Vagina (tissue), 2 donors: ENCODE measurements around the gene KATNB1. TPM values are rescaled to one million over a fixed set of nuclear protein-coding genes. Genes with fewer than 3 reads are reported as not detected.
"Not testable (repeated sequence)": the region's sequence is repeated elsewhere in the genome, so short reads cannot be mapped to it uniquely, and the experiment has no call there.

Experiments used
- DNase-seq, 2 donors: peaks; one replicate each; pipeline ENCODE4 v3.0.0-alpha.2; 2017; ENCODE audit errors: extremely low spot score in 2 of 2
- H3K27ac ChIP-seq: fragments of 200-600 bp; sonication (generic); one replicate; pipeline ENCODE4 v1.5.1; 2019
- H3K27me3 ChIP-seq: fragments of 200-600 bp; sonication (generic); one replicate; pipeline ENCODE4 v1.5.1; 2019
- H3K36me3 ChIP-seq, 2 donors: fragments of 200-600 bp; sonication (generic); one replicate each; pipeline ENCODE4 v1.5.1; 2017 to 2019
- H3K4me1 ChIP-seq: fragments of 200-600 bp; sonication (generic); one replicate; pipeline ENCODE4 v1.5.1; 2019
- H3K4me3 ChIP-seq, 2 donors: fragments of 200-600 bp; sonication (generic); 1 replicate in 1 of 2; 2 replicates in 1 of 2; pipeline ENCODE4 v1.5.1; 2016 to 2019
- H3K9me3 ChIP-seq: fragments of 200-600 bp; sonication (generic); one replicate; pipeline ENCODE4 v1.5.1; 2019
- CTCF ChIP-seq, 3 experiments: fragments of 450-650 bp in 2 of 3; fragments of 200-600 bp in 1 of 3; sonication (generic) in 1 of 3; IDR thresholded peaks; one replicate each; pipeline ENCODE4 v1.5.1; 2017 to 2019; ENCODE audit warnings: antibody characterized with exemption in 3 of 3, mild to moderate bottlenecking in 2 of 3, moderate library complexity in 2 of 3
- POLR2A ChIP-seq, 2 donors: fragments of 450-650 bp; IDR thresholded peaks; one replicate each; pipeline ENCODE4 v1.6.1; 2017; ENCODE audit warnings: antibody characterized with exemption in 2 of 2, mild to moderate bottlenecking in 2 of 2, moderate library complexity in 2 of 2
- POLR2AphosphoS5 ChIP-seq, 2 donors: sonication (generic); formaldehyde crosslinking; IDR thresholded peaks; one replicate each; pipeline ENCODE4 v1.9.0; 2017; ENCODE audit warnings: antibody characterized with exemption in 2 of 2, mild to moderate bottlenecking in 2 of 2, low read depth in 1 of 2; ENCODE audit not compliant: insufficient read depth in 1 of 2
- intact Hi-C: fragments of 100-400 bp; cut with DNase I; formaldehyde crosslinking; loops from one replicate; pipeline ENCODE4 v1.15.1; 2023
- total RNA-seq: library from RNA; depleted of rRNA; stranded (reverse); fragments of >200 nt; gene quantifications from one replicate; pipeline ENCODE4 v1.2.3, GENCODE V29; 2016

The KATNB1 gene
- total RNA-seq, 1 donor from 2014 or later = 23.6 TPM

GRCh38 chr16:57742543-57742942, 7.0 kb downstream of the KATNB1 start:
- no peak for DNase-seq
- no peak overlapping the region for H3K4me3 ChIP-seq
- H3K27ac ChIP-seq = no peak overlapping the region
- intact Hi-C loops = no loop called here
- H3K9me3 ChIP-seq = no peaks in the 10 kb centered on the region
- peaks cover 24% of the 10 kb centered on the region for H3K4me1 ChIP-seq
- TF ChIP-seq POLR2A (IDR thresholded peaks at IDR 0.05) = no peak
- TF ChIP-seq CTCF (IDR thresholded peaks at IDR 0.05) = no peak
- no peak for TF ChIP-seq POLR2AphosphoS5 (IDR thresholded peaks at IDR 0.05; ENCODE audit: insufficient read depth in 1 of 2, low read depth in 1 of 2)
- no peaks in the 10 kb centered on the region for H3K27me3 ChIP-seq
- H3K36me3 ChIP-seq = peaks cover 0 to 11% of the 10 kb centered on the region in 2 donors

DNA sequence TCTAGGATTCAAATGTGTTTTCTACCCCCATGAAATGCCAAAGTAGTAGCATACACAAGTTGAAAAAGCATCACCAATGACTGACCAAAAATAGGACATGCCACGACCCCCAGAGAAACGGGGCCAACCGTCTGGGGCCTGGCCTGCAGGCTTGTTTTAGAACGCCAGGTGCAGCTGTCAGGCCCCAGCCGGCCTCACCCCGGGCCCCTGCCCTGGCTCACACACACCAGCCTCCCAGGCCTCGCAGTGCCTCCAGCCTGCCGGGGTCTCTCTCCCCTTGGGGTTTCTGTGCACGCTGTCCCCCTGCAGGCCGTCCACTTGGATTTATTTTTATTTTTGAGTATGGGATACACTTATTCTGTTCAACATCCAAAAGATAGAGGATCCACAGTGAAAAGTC, 7.9 kb downstream of the KATNB1 start:
- H3K36me3 ChIP-seq = peaks cover 0 to 11% of the 10 kb centered on the region in 2 donors
- TF ChIP-seq CTCF (IDR thresholded peaks at IDR 0.05) (no peak), POLR2AphosphoS5 (IDR thresholded peaks at IDR 0.05; ENCODE audit: insufficient read depth in 1 of 2, low read depth in 1 of 2) (no peak), POLR2A (IDR thresholded peaks at IDR 0.05) (no peak)
- peaks cover 22% of the 10 kb centered on the region for H3K4me1 ChIP-seq
- H3K27me3 ChIP-seq = no peaks in the 10 kb centered on the region
- no peak overlapping the region for H3K4me3 ChIP-seq
- no peak overlapping the region for H3K27ac ChIP-seq
- intact Hi-C loops = no loop called here
- DNase-seq = no peak
- no peaks in the 10 kb centered on the region for H3K9me3 ChIP-seq

- Histone ChIP-seq H3K4me1 (peaks cover 19% of the 10 kb centered on the region), H3K27me3 (no peaks in the 10 kb centered on the region), H3K36me3 (peaks cover 0 to 8% of the 10 kb centered on the region in 2 donors), H3K27ac (no peak overlapping the region), H3K9me3 (no peaks in the 10 kb centered on the region), H3K4me3 (no peak overlapping the region)
- TF ChIP-seq POLR2AphosphoS5 (IDR thresholded peaks at IDR 0.05; ENCODE audit: insufficient read depth in 1 of 2, low read depth in 1 of 2) (no peak), POLR2A (IDR thresholded peaks at IDR 0.05) (no peak), CTCF (IDR thresholded peaks at IDR 0.05) (no peak)
- intact Hi-C loops = no loop called here
- DNase-seq = no peak
Observed at GRCh38 chr16:57743886-57744641, 8.5 kb downstream of the KATNB1 start.

GRCh38 chr16:57744642-57744903, 9.0 kb downstream of the KATNB1 start:
- H3K36me3 ChIP-seq = peaks cover 0 to 7% of the 10 kb centered on the region in 2 donors
- TF ChIP-seq POLR2A (IDR thresholded peaks at IDR 0.05) = no peak
- TF ChIP-seq CTCF (IDR thresholded peaks at IDR 0.05) = no peak
- no peak for TF ChIP-seq POLR2AphosphoS5 (IDR thresholded peaks at IDR 0.05; ENCODE audit: insufficient read depth in 1 of 2, low read depth in 1 of 2)
- no peak overlapping the region for H3K4me3 ChIP-seq
- no peaks in the 10 kb centered on the region for H3K27me3 ChIP-seq
- no peaks in the 10 kb centered on the region for H3K9me3 ChIP-seq
- peaks cover 14% of the 10 kb centered on the region for H3K4me1 ChIP-seq
- no peak overlapping the region for H3K27ac ChIP-seq
- intact Hi-C loops = no loop called here
- DNase-seq = no peak

DNA sequence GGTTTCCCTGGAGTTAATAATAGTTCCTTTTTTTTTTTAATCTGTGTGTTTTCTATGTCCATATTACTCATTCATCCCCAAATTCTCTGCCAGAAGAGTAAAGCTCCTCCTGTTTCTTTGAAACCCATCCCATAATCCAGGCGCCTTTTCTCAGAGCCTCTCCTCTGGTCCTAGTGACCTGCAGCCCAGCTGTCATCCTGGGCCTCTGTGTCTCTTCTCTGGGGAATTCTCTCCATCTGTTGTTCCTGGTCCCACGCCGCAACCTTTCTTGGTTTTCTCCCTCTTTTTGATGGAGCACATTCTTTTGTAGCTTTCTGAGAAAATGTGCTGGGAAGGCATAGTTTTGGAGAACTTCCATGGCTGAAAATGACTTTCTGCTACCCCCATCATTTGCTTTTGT, 10.2 kb downstream of the KATNB1 start:
- intact Hi-C loops = no loop called here
- Histone ChIP-seq H3K27me3 (no peaks in the 10 kb centered on the region), H3K4me1 (peaks cover 5% of the 10 kb centered on the region), H3K4me3 (no peak overlapping the region), H3K36me3 (peaks cover 0 to 7% of the 10 kb centered on the region in 2 donors), H3K27ac (no peak overlapping the region), H3K9me3 (no peaks in the 10 kb centered on the region)
- TF ChIP-seq POLR2AphosphoS5 (IDR thresholded peaks at IDR 0.05; ENCODE audit: insufficient read depth in 1 of 2, low read depth in 1 of 2) (no peak), CTCF (IDR thresholded peaks at IDR 0.05) (no peak), POLR2A (IDR thresholded peaks at IDR 0.05) (no peak)
- no peak for DNase-seq

- H3K27ac ChIP-seq, H3K9me3 ChIP-seq, H3K4me1 ChIP-seq, H3K27me3 ChIP-seq, H3K4me3 ChIP-seq, intact Hi-C loops, DNase-seq, H3K36me3 ChIP-seq: not testable (repeated sequence)
Observed at GRCh38 chr16:57746316-57746715, 10.7 kb downstream of the KATNB1 start.
